GM21447 (cell line): ENCODE data around the gene SLC6A18.

Experiments
- ATAC-seq: cut with Tn5 transposase; IDR thresholded peaks from one replicate; pipeline ENCODE4 v1.9.1; 2021; ENCODE audit not compliant: unreplicated experiment

SLC6A18 gene

GRCh38 chr5:1214163-1214935 lies 10.8 kb upstream of the SLC6A18 start:
- no peak for ATAC-seq

DNA sequence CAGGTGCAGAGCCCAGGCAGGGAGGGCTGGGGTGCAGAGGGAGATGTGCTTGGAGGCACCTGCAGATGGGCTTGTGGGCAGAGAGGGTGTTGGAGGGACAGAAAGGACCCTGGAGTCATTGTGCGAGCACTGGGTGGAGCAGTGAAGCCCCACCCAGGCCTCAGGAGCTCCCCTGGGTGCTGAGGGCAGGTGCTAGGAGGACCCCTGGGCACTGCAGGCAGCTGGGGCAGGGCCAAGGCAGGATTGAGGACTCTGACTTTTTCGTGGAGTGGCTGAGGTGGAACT lies 10.3 kb upstream of the SLC6A18 start:
- no peak for ATAC-seq

- ATAC-seq, result no peak
Observed at GRCh38 chr5:1215320-1216096, 9.7 kb upstream of the SLC6A18 start.

DNA sequence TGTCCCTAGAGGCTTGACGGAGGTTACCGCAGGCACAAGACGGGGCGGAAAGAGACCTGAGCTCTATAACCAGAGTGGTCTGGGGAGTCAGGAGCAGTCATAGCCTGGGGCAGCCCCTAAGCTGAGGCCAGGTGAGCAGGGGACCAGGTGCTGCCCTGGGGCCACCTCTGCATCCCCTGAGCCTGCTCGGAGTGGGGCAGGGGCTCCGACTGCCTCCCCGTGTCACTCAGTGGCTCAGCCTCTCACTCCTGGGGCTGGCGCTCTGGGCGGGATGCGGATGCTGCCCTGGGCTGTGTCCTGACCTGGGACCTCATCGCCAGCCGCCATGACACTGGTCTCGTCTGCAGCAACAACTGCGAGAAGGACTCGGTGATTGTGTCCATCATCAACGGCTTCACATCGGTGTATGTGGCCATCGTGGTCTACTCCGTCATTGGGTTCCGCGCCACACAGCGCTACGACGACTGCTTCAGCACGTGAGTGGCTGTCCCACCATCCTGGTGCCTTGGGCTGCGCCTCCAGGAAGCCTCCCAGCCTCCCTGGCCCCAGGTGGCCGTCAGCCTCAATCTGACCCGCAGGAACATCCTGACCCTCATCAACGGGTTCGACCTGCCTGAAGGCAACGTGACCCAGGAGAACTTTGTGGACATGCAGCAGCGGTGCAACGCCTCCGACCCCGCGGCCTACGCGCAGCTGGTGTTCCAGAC lies 8.8 kb upstream of the SLC6A18 start:
- ATAC-seq, result no peak

- no peak for ATAC-seq
Observed at GRCh38 chr5:1216918-1217295, 8.3 kb upstream of the SLC6A18 start.

DNA sequence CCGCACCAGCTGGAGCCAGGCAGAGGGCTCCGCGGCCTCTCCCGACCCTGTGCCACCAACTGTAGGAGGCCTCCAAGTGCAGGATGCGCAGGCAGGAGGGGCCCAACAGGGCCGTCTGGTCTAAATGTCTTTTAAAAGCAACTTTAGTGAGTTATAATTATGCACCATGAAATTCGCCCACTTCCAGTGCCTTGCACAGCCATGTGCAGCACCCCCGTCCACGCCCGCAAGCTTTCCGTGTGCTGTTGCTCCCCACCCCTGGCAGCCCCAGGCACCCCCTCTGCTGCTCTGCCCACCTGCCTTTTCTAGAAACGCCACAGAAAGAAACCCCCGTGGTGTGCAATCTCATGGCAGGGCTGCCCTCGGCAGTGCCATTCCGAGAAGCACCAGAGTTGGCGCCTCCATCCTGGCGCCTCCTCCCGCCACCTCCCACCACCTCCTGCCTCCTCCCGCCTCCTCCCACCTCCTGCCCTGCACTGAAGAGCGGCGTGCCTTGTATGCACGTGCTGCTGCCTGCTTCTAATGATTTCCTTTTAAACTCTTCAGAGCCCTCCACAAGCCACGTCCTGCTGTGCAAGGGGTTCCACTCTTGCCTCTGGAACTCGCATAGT lies 7.5 kb upstream of the SLC6A18 start:
- ATAC-seq, result no peak

DNA sequence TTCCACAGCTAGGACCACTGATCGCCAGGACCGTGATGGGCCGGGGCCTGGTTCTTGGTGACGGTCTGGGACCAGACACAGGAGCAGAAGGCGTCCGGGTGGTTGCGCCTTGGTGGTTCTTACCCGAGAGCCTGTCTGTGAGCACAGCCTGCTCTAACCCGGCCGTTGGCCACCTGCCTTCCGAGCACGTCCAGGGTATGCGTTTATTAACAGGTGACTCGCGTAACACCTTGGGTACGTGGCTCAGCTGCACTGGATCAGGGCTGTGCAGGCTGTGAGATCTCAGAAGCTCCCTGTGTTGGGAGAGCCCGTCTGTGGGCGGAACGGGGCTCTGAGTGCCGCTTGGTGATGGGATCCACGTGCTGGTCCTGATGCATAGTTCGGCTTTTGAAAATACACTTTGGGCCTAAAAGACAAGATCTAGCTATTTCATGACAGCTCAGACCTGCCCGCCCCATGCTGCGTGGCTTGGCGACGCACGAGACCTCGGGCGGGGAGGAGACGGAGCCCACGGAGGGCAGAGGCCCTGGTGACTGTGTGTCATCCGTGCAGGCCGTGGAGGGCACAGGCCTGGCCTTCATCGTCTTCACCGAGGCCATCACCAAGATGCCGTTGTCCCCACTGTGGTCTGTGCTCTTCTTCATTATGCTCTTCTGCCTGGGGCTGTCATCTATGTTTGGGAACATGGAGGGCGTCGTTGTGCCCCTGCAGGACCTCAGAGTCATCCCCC lies 6.7 kb upstream of the SLC6A18 start:
- no peak for ATAC-seq

GRCh38 chr5:1219098-1219767 lies 5.9 kb upstream of the SLC6A18 start:
- ATAC-seq, result no peak

DNA sequence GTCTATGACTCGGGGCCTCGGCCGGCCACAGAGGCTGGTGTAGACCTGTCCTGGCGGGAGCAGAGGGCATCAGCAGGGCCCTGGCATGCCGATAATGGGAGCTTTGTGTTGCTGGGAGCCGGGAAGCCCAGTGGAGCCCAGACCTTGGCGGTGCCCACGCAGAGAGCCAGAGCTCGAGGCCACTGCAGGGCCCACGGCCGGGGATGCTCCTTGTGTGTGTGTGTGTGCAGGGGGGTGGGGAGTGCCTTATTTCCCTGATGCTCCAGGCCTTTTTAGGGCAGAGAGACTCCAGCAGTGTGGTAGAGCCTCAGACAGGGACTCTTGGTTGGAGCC lies 5.4 kb upstream of the SLC6A18 start:
- no peak for ATAC-seq

- no peak for ATAC-seq
Observed at GRCh38 chr5:1220351-1220750, 4.8 kb upstream of the SLC6A18 start.

GRCh38 chr5:1220831-1221230 lies 4.3 kb upstream of the SLC6A18 start:
- ATAC-seq, result no peak

DNA sequence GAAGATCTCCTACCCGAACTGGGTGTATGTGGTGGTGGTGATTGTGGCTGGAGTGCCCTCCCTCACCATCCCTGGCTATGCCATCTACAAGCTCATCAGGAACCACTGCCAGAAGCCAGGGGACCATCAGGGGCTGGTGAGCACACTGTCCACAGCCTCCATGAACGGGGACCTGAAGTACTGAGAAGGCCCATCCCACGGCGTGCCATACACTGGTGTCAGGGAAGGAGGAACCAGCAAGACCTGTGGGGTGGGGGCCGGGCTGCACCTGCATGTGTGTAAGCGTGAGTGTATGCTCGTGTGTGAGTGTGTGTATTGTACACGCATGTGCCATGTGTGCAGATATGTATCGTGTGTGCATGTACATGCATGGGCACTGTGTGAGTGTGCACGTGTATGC lies 3.5 kb upstream of the SLC6A18 start:
- no peak for ATAC-seq

- ATAC-seq, result no peak
Observed at GRCh38 chr5:1222147-1222546, 3.0 kb upstream of the SLC6A18 start.

- no peak for ATAC-seq
Observed at GRCh38 chr5:1222621-1223277, 2.4 kb upstream of the SLC6A18 start.

DNA sequence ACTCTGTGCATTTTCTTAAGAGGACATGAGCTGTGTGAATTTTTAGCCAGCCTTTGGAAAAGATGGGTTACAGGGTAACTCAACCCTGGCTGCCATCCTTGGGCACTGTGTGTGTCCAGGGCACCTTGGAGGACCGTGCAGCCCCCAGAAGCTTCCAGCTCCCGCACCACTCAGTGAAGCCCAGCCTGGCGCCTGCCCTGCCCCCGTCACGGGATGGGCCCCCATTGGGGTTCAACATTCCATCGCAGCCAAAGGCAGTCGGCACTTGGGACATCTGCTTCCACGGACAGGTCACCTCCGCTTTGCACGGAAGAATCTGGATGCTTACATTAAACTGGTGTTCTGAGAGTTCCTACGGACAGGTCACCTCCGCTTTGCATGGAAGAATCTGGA lies 1.9 kb upstream of the SLC6A18 start:
- no peak for ATAC-seq

- ATAC-seq, result no peak
Observed at GRCh38 chr5:1224631-1225030, 550 bp upstream of the SLC6A18 start.

- ATAC-seq, result no peak
Observed at GRCh38 chr5:1226231-1226630, 1.1 kb downstream of the SLC6A18 start.

- ATAC-seq, result no peak
Observed at GRCh38 chr5:1226839-1227581, 1.8 kb downstream of the SLC6A18 start.

- ATAC-seq, result no peak
Observed at GRCh38 chr5:1227667-1228066, 2.5 kb downstream of the SLC6A18 start.
